Measurements from ENCODE around the gene PNKD. TPM values are rescaled to one million over a fixed set of nuclear protein-coding genes. Genes with fewer than 3 reads are reported as not detected.
A peak's percentile ranks its signal among the peaks of the same experiment; 100 is the strongest.

Gene PNKD
- total and polyA plus RNA-seq, 10 of the 15 experiments (the other 5 are each of a cell fraction or from before 2014, with no cell fraction given) = 27.2 to 106 (median 61.3) TPM

- TF ChIP-seq MEF2B (IDR thresholded peaks at IDR 0.05; ENCODE audit: partially characterized antibody, poor library complexity, severe bottlenecking) (no peak), PKNOX1 (IDR thresholded peaks at IDR 0.05) (no peak), MEF2A (IDR thresholded peaks at IDR 0.05; ENCODE audit: insufficient read depth, low read depth, low read length) (no peak), JUND (IDR thresholded peaks at IDR 0.05; ENCODE audit: low read depth, low read length) (no peak), FOXK2 (IDR thresholded peaks at IDR 0.05) (no peak), RFX5 (IDR thresholded peaks at IDR 0.05; ENCODE audit: low read depth, low read length) (0 out of 2 replicates have a peak, but pooled peaks have one; percentile 12), NR2C2 (IDR thresholded peaks at IDR 0.05; ENCODE audit: borderline replicate concordance, control insufficient read depth, insufficient read length, low read depth) (no peak), MYC (IDR thresholded peaks at IDR 0.05; ENCODE audit: insufficient read depth, insufficient read length, insufficient replicate concordance, low read length, severe bottlenecking) (peak; percentile 6), BACH1 (IDR thresholded peaks at IDR 0.05; ENCODE audit: borderline replicate concordance) (no peak), IKZF1 (conservative IDR thresholded peaks at IDR 0.05) (0 out of 2 replicates have a peak, but pooled peaks have one; percentile 7)
Measured at GRCh38 chr2:218291318-218292047, 21.2 kb downstream of the PNKD start (continued).
